ENCODE data around the gene PGGHG.
"Not testable (repeated sequence)": the region's sequence is repeated elsewhere in the genome, so short reads cannot be mapped to it uniquely, and the experiment has no call there.

The PGGHG gene

GRCh38 chr11:315051-315481 is 26.1 kb downstream of the PGGHG start:
- no peak for DNase-seq

- no peak for DNase-seq
Measured at GRCh38 chr11:315516-315994, 26.6 kb downstream of the PGGHG start.

GRCh38 chr11:316031-316701 is 27.2 kb downstream of the PGGHG start:
- DNase-seq = peak; percentile 37

DNA sequence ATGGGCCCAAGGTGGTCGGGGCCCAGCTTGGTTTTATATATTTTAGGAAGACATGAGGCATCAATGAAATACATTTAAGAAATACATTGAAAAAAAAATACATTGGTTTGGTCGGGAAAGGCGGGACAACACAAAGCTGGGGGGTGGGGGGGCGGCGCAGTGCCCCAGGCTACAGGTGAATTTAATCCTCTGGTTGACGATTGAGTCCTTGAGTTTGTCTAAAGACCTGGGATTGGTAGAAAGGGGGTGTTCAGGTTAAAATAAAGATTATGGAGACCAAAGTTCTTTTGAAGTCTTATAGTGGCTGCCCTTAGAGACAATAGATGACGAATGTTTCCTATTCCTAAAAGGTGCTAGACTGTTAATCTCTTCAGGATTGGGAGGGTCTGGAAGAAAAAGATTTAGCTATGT is 28.0 kb downstream of the PGGHG start:
- peak; percentile 69 for DNase-seq

DNA sequence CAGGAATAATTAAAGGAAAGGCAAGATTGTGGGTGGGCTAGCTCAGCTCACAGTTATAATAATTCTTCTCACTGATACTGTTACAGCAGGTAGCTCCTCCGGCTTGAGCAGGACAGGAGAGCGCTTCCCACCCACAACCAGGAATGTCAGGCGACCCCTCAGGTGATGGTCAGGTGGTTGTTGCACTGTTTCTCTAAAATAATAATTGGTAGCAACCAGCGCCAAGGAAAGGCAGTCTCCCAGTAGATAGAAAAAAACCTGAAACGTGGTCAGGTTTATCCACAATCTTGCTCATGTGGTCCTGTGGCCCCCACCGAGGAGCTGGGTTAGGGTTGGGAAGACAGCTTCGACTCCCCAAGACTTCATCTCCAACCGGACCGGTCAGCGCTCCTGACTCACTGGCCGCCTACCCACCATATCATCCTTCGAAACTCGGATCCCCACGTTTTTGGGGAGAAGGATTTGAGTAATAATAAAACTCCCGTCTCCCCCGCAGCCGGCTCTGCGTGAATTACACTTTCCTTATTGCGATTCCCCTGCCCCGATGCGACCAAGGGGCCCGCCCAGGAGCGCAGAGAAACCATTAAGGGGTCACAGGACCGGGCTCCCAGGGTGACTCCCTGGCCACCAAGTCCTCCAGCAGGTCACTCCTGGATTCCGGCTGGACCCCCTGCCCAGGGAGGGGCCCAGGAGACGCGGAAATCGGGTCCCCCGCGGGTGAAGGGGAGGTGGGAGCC is 28.9 kb downstream of the PGGHG start:
- DNase-seq = not testable (repeated sequence)

DNA sequence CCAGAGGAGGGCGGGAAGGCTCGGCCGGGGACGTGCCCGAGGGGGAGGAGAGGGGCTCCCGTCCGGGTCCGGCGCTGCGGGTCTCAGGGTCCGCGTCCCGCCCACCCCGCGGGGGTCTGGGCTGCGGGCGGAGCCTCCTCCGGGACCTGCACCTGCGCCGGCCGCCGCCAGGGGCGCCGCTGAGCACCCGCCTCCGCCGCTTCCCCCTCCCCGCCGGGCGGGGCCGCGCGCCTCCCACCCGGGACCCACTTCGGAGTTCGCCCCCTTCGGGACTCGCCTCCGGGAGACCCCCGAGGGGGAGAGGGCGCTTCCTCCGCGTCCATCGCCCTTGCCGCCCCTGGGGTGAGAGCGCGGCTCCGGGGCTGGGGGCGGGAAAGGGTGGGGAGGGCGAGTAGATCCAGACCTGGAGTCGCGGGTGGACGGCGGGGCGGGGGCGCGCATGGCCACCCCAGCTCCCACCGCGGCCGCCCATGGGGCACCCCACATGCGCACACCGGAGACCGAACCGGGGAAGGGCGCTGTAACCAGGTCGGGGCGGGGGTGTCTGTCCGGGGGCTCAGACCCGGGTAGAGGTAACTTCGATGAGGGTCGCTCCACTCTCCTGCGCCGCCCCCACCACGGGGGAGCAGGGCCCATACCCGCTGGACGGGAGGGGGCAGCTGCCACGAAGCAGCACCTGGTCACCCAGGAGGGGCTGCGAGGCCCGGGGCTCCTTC is 29.6 kb downstream of the PGGHG start:
- DNase-seq = not testable (repeated sequence)

GRCh38 chr11:319121-319887 is 30.4 kb downstream of the PGGHG start:
- not testable (repeated sequence) for DNase-seq

- DNase-seq = not testable (repeated sequence)
Measured at GRCh38 chr11:319888-320273, 31.0 kb downstream of the PGGHG start.

DNA sequence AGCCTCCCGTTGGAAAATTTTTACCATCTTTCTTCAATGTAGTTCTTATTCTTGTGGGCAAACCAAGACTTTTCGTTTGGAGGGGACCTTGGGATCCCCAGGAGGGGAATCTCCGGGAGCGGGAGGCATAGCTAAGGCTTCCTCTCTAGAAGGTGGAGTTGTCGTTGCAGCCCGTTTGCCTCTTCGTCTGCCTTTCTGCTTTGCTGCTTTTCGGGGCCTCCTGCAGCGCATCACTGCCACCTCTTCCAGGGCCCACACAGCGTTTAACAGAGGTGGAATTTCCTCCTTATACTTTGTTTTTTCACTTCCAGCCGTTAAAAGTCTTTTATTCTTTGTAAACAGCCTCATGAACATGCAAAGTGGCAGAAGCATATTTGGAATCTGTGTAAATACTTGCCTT is 35.2 kb downstream of the PGGHG start:
- no peak for DNase-seq

- not testable (repeated sequence) for DNase-seq
Measured at GRCh38 chr11:324593-325517, 35.9 kb downstream of the PGGHG start.

DNA sequence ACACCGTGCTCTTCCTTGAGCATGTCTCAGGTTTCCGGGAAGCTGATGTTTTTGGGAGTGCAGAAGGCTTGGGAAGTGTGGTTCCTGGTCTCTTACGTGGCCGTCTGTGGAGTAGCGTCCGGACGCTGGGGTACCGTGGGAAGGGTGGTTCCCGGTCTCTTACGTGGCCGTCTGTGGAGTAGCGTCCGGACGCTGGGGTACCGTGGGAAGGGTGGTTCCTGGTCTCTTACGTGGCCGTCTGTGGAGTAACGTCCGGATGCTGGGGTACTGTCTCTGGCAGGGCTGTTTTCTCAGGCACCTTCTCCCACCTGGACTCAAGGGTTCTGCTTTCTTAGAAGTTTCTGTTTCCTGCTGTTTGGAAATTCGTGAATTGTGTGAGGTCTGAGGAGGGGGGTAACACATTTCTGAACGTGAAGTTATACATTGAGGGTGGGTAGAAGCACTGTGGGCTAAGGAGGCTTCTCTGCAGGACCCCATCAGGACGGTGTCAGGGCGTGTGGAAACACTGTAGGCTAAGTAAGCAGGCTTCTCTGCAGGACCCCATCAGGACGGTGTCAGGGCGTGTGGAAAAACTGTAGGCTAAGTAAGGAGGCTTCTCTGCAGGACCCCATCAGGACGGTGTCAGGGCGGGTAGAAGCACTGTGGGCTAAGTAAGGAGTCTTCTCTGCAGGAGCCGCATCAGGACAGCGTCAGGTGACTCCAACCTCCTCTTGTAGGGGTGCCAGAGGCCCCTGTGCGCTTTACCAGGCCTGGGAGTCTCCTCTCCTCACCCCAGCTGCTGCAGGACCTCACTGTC is 37.1 kb downstream of the PGGHG start:
- DNase-seq = no peak

GRCh38 chr11:326592-326841 is 37.6 kb downstream of the PGGHG start:
- DNase-seq = no peak

DNA sequence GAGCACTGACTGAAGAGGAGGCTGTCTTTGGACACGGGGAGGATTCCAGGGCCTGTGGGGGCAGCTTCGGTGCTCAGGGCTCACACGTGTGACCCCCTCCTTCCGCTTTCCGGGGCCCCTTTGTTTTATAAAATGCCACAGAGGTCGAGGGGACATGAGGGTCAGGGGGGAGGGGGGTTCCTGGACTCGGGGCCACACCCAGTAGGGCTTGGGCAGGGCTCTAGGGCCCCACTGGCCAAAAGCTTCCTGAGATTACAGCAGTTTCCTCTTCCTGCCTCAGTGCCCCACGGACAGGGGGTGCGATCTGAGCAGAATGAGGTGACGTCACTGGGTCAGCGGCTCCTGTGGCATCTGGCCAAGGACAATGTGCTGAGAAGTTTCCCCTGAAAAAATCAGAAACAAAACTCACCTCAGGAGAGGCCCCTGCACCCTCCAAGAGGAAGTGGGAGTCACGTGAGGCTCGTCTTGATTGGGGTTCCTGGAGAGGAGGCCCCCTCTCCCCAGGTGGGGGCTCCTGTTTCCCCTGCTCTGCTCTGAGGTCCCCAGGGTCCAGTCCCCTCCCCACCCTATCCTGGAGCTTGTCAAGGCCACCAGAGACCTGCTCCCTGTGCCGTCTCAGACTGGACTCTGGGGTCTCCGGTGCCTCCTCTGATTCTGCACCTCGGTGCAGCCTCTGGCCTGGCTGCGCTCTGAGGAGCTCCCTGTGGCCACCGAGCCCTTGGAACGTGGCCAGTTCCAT is 38.1 kb downstream of the PGGHG start:
- DNase-seq = peak; percentile 64

- DNase-seq = no peak
Measured at GRCh38 chr11:327581-327923, 38.6 kb downstream of the PGGHG start.

DNA sequence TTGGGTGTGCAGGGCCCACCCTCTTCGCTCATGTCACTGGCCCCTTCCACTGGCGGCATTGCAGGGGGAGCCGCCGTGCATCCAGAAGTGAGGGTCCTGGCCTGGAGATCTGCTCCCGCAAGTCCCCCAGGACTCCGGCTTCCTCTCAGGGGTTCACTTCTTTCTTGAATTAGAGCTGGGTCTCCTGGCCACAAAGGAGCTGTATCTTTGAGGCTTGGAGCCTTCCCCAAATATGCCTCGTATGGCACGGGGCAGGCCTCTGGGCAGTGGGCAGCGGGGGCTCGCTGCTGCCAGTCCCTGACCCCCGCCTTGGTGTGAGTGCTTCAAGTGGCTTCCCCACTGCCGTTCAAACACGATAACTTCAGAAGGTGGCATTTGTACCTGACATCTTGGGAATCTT is 39.1 kb downstream of the PGGHG start:
- no peak for DNase-seq

GRCh38 chr11:328516-329100 is 39.7 kb downstream of the PGGHG start:
- not testable (repeated sequence) for DNase-seq

DNA sequence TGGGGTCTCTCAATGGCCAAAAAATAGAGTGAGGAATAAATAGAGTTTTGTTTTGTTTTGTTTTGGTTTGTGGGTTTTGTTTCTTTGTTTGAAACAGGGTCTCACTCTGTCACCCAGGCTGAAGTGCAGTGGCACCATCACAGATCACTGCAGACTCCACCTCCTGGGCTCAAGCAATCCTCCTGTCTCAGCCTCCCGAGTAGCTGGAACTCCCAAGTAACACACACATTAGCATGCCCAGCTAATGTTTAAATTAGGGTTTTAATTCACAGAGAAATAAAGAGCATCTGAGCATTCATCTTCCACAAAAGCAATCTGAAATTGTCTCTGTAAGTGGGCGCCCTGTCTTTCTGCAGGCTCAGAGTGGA is 40.9 kb downstream of the PGGHG start:
- no peak for DNase-seq

DNA sequence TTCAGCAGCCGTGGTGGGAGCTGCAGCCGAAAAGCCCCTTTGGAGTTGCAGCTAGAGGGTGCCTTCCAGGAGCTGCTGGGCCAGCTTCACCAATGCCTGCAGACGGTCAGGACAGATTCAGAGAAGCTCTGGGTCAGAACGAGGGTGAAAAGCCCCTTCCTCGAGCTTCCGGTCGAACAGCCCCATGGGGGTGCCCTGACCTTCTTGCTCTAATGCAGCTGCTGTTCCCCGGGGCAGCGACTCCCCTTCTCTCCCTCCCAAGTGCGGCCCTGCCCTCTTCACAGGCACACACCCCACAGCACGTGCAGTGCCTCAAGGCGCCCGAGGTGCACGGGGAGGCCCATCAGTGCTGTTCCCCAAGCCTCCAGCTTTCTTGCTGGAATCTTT is 41.4 kb downstream of the PGGHG start:
- DNase-seq = no peak

DNA sequence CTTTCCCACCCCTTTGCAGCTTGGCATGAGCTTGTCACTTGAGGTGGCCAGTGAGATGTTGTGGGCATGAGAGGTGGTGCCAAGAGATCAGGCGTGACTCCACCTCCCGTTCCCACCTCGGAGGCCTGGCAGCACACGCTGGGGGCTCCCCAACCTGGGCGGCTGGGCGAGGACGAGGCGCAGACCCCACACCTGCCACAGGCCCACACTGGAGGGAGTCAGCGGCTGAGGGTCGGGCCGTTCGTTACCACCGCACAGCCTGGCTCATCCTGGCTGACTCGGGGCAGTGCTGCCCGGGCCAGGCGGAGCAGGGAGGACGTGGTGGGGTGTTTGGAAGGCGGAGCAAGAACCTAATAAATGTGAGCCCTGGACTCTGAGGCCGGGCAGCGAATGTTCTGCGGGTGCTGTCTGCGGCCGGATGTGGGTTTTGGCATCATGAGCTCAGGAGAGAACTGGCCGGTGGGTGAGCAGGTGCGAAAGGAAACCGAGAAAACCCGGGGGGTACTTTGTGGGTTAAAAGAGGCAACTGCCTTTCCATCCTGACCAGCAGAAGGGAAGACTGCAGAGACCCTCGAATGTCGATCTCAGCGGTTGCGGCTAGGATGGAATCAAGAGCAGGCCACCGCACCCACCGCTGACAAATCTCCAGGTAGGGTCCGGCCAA is 41.9 kb downstream of the PGGHG start:
- no peak for DNase-seq

Data from CD4-positive, alpha-beta T cell treated with Interleukin-4 for 4 hours (primary cell).